Sciatic nerve (tissue), 2 donors: ENCODE results near the gene PRKAG2. TPM values are rescaled to one million over a fixed set of nuclear protein-coding genes. Genes with fewer than 3 reads are reported as not detected.

Source experiments
- ATAC-seq: fragments of 200-7000 bp; cut with Tn5 transposase; one replicate; pipeline ENCODE4 v1.9.1; 2020; ENCODE audit warnings: mild to moderate bottlenecking, moderate library complexity
- DNase-seq: peaks from one replicate; pipeline ENCODE4 v3.0.0-alpha.2; 2020; ENCODE audit warnings: low spot score
- intact Hi-C: fragments of 100-400 bp; cut with DNase I; formaldehyde crosslinking; loops from one replicate; pipeline ENCODE4 v1.14.2; 2022
- total RNA-seq: library from RNA; stranded (reverse); fragmentation: NEBNext Ultra II Directional; extraction: Animal tissue kit (Norgen Biotek cat#: 25700); gene quantifications from one replicate; pipeline ENCODE4 v1.2.1, GENCODE V29; 2021
- donor health status: DM: no; HTN: no; CAD: no.
- donor health status: DM: no; HTN: no; CAD: no.

PRKAG2 gene
- total RNA-seq, 1 donor from 2014 or later = 31.5 TPM

- no peak for DNase-seq
- intact Hi-C loops = no loop called here
- no peak for ATAC-seq
These were observed 187.5 kb downstream of the PRKAG2 start for GRCh38 chr7:151689196-151689971.

- intact Hi-C loops = no loop called here
- ATAC-seq = no peak
- DNase-seq = no peak
These were observed 188.6 kb downstream of the PRKAG2 start for GRCh38 chr7:151688236-151688780.

GRCh38 chr7:151687523-151688235, 189.2 kb downstream of the PRKAG2 start:
- peak; percentile 70 for ATAC-seq
- intact Hi-C loops = no loop called here
- DNase-seq = no peak

GRCh38 chr7:151686826-151687225, 190.1 kb downstream of the PRKAG2 start:
- no peak for ATAC-seq
- DNase-seq = no peak
- intact Hi-C loops = no loop called here

- ATAC-seq (peak; percentile 15), DNase-seq (no peak)
- intact Hi-C loops = no loop called here
These were observed 190.7 kb downstream of the PRKAG2 start for GRCh38 chr7:151686016-151686766.

- intact Hi-C loops = no loop called here
- no peak for ATAC-seq
- no peak for DNase-seq
These were observed 192.3 kb downstream of the PRKAG2 start for GRCh38 chr7:151684408-151685175.

GRCh38 chr7:151683615-151684407, 193.1 kb downstream of the PRKAG2 start:
- intact Hi-C loops = no loop called here
- no peak for ATAC-seq
- peak; percentile 48 for DNase-seq

- ATAC-seq (no peak), DNase-seq (peak; percentile 55)
- intact Hi-C loops = no loop called here
These were observed 193.9 kb downstream of the PRKAG2 start for GRCh38 chr7:151682831-151683614.

GRCh38 chr7:151681726-151682125, 195.2 kb downstream of the PRKAG2 start:
- intact Hi-C loops = no loop called here
- ATAC-seq (no peak), DNase-seq (peak; percentile 23)

- ATAC-seq = peak; percentile 76
- intact Hi-C loops = no loop called here
- DNase-seq = peak; percentile 40
These were observed 196.1 kb downstream of the PRKAG2 start for GRCh38 chr7:151680810-151681209.

- ATAC-seq (no peak), DNase-seq (peak; percentile 22)
- intact Hi-C loops = no loop called here
These were observed 196.9 kb downstream of the PRKAG2 start for GRCh38 chr7:151679881-151680612.

GRCh38 chr7:151679071-151679708, 197.7 kb downstream of the PRKAG2 start:
- intact Hi-C loops = no loop called here
- DNase-seq (peak; percentile 42), ATAC-seq (no peak)

- ATAC-seq = no peak
- intact Hi-C loops = no loop called here
These were observed 198.7 kb downstream of the PRKAG2 start for GRCh38 chr7:151678227-151678604.

GRCh38 chr7:151677581-151678226, 199.2 kb downstream of the PRKAG2 start:
- DNase-seq (peak; percentile 13), ATAC-seq (no peak)

More at GRCh38 chr7:151678227-151678604, 198.7 kb downstream of the PRKAG2 start:
- DNase-seq = peak; percentile 34

GRCh38 chr7:151676759-151677158, 200.2 kb downstream of the PRKAG2 start:
- peak; percentile 22 for DNase-seq
- ATAC-seq = no peak
- intact Hi-C loops = no loop called here

More at GRCh38 chr7:151677581-151678226, 199.2 kb downstream of the PRKAG2 start:
- intact Hi-C loops = no loop called here
